DMS53 (cell line): ENCODE results near the gene RELA.

Source experiments
- DNase-seq: peaks from one replicate; lab custom pipeline; 2025; lab: John Stamatoyannopoulos, UW

Gene RELA

GRCh38 chr11:65633390-65634108, 29.2 kb downstream of the RELA start:
- peak; percentile 29 for DNase-seq

- no peak for DNase-seq
These were observed 32.5 kb downstream of the RELA start for GRCh38 chr11:65630215-65630614.

GRCh38 chr11:65629579-65629978, 33.1 kb downstream of the RELA start:
- no peak for DNase-seq

GRCh38 chr11:65627202-65627601, 35.5 kb downstream of the RELA start:
- DNase-seq, result no peak

- DNase-seq, result peak; percentile 55
These were observed 36.9 kb downstream of the RELA start for GRCh38 chr11:65625628-65626342.

GRCh38 chr11:65624931-65625627, 37.6 kb downstream of the RELA start:
- DNase-seq, result no peak

- no peak for DNase-seq
These were observed 38.7 kb downstream of the RELA start for GRCh38 chr11:65623852-65624616.

GRCh38 chr11:65623177-65623576, 39.5 kb downstream of the RELA start:
- DNase-seq, result no peak

- no peak for DNase-seq
These were observed 40.7 kb downstream of the RELA start for GRCh38 chr11:65622011-65622410.

- no peak for DNase-seq
These were observed 41.3 kb downstream of the RELA start for GRCh38 chr11:65621460-65621859.

- DNase-seq, result no peak
These were observed 42.0 kb downstream of the RELA start for GRCh38 chr11:65620666-65621065.

- no peak for DNase-seq
These were observed 43.3 kb downstream of the RELA start for GRCh38 chr11:65619281-65619928.

GRCh38 chr11:65618763-65619162, 44.0 kb downstream of the RELA start:
- DNase-seq, result no peak

- no peak for DNase-seq
These were observed 44.5 kb downstream of the RELA start for GRCh38 chr11:65617990-65618751.

- no peak for DNase-seq
These were observed 45.4 kb downstream of the RELA start for GRCh38 chr11:65617136-65617850.

- no peak for DNase-seq
These were observed 46.1 kb downstream of the RELA start for GRCh38 chr11:65616575-65617001.

- peak; percentile 67 for DNase-seq
These were observed 46.7 kb downstream of the RELA start for GRCh38 chr11:65615950-65616574.

GRCh38 chr11:65615229-65615949, 47.3 kb downstream of the RELA start, which contains the start of gene PCNX3:
PCNX3 (plus strand) TSS chr11:65615776; CDS start chr11:65616312, 536 bp downstream.
- peak; percentile 100 for DNase-seq
